Gastroesophageal sphincter (tissue), 3 donors: ENCODE results near the gene ZFYVE9.

Experiments
- CTCF ChIP-seq, 4 experiments: fragments of 200-600 bp in 2 of 4; fragments of 450-650 bp in 2 of 4; sonication (generic) in 1 of 4; IDR thresholded peaks; one replicate each; pipeline ENCODE4 v1.5.1; 2017 to 2019; ENCODE audit warnings: antibody characterized with exemption in 4 of 4, mild to moderate bottlenecking in 2 of 4, moderate library complexity in 2 of 4
- EP300 ChIP-seq: sonication (generic); formaldehyde crosslinking; IDR thresholded peaks from one replicate; pipeline ENCODE4 v1.6.1; 2017; ENCODE audit warnings: antibody characterized with exemption, mild to moderate bottlenecking

GRCh38 chr1:52233463-52233862, 91.6 kb downstream of the ZFYVE9 start:
- no peak for TF ChIP-seq EP300
- no peak for TF ChIP-seq CTCF (IDR thresholded peaks at IDR 0.05)
